Mucosa of gallbladder (tissue), 1 donor: ENCODE results near the gene KAT2B. TPM values are rescaled to one million over a fixed set of nuclear protein-coding genes. Genes with fewer than 3 reads are reported as not detected.

Experiments
- total RNA-seq: library from RNA; stranded (reverse); gene quantifications from one replicate; pipeline ENCODE4 v1.2.1, GENCODE V29; 2021
- donor health status: DM: no; HTN: no; CAD: no.

Gene KAT2B
- total RNA-seq, 1 donor from 2014 or later: 16.8 TPM

Other genes starting within 250 kb of the KAT2B start
- gene EFHB, start 106.2 kb upstream of the KAT2B start, total RNA-seq: 0.75 TPM
- 53.6 TPM for gene RAB5A, start 93.3 kb upstream of the KAT2B start, total RNA-seq
- not detected for gene PP2D1, start 28.2 kb upstream of the KAT2B start, total RNA-seq
- gene SGO1, start 145.8 kb downstream of the KAT2B start, total RNA-seq: 0.83 TPM